Muscle of arm (tissue), 12 donors: ENCODE results near the gene SLC28A3. TPM values are rescaled to one million over a fixed set of nuclear protein-coding genes. Genes with fewer than 3 reads are reported as not detected.

Experiments
- DNase-seq: peaks from one replicate; pipeline ENCODE4 v3.0.0-alpha.2; 2013
- polyA plus RNA-seq, 12 donors: library from polyadenylated mRNA; unstranded; fragments of 120-200 nt; gene quantifications; one replicate each; pipeline ENCODE4 v1.2.1, GENCODE V29; 2013; ENCODE audit not compliant: insufficient read length in 12 of 12

SLC28A3 gene
- polyA plus RNA-seq, 12 donors, result 0.04 to 3.6 (median 0.80) TPM; not detected in 8

GRCh38 chr9:84343111-84343521, 2.6 kb upstream of the SLC28A3 start:
- DNase-seq, result no peak

DNA sequence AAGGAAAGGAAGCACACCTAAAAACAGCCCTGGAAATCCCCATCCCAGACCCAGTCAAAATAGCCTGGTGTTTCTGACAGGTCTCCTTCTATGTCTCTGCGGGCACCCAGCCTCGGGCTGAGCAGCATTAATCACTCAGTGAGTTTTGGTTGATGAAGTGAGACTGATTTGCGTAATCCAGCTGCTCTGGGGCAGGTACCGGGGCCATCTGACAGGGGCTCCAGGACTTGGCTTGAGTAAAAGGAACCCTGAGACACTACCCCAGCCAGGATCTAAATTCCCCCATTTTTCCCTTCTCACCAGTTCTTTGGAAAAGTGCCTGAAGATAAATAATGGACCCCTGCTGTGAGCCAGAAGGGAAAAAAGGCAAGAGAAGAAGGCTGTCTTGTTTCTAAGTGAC, 596 bp downstream of the SLC28A3 start:
- DNase-seq, result no peak

DNA sequence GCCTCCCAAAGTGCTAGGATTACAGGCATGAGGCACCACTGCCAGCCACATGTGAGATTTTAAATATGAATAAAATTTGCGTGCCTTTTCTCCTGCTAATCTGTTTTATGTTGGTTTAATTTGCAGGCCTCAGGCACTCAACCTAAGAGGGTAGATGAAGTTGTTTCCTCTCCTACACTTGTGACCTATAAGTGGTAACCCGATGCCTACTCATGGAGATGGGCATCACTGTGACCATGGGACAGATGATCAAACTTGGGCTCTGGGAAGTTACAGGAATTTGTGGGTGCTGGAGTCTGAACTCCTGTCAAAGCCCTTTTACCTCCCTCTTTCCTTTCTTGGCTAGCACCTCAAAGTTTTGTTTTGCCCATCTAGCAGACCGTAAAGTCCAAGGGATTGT, 1.1 kb downstream of the SLC28A3 start:
- DNase-seq, result no peak

- DNase-seq, result no peak
Measured at GRCh38 chr9:84338792-84339191, 1.8 kb downstream of the SLC28A3 start.

- no peak for DNase-seq
Measured at GRCh38 chr9:84337252-84337651, 3.3 kb downstream of the SLC28A3 start.

GRCh38 chr9:84331119-84331809, 9.3 kb downstream of the SLC28A3 start:
- DNase-seq, result no peak

DNA sequence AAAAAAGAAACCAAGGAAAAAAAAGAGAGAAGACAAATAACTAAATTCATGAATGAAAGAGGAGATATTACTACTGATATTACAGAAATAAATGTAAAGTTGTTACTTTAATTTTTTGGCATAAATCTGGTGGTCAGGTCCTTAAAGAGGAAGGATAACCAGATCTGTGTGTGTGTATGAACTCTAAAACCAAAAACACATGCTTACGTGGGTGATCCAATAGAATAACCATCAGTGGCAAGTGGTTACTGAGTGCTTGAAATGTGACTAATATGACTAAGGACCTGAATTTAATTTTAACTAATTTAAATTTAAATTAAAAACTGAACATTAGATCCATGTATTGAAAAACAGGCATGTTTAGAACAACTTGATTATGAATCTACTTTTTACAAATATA, 10.3 kb downstream of the SLC28A3 start:
- DNase-seq, result no peak

DNA sequence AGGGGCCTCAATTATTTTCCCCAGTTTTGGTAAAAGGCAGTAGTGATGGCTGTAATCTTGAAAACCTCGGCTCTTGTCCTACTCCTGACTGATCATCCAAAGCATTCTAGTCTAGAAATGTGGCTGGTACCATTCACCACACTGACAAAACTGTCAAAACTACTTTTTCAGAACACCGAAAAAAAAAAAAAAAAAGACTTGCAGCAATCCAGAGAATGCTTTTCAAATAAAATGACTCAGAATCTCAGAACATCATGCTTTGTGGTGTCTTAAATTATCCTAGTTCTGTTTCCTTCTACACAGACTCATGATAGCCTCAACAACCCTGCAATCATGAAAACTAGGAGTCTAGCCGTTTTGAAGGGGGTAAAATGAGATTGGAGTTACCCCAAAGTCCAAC, 13.4 kb downstream of the SLC28A3 start:
- DNase-seq, result no peak

- DNase-seq, result no peak
Measured at GRCh38 chr9:84325347-84325973, 15.1 kb downstream of the SLC28A3 start.

GRCh38 chr9:84324811-84325210, 15.7 kb downstream of the SLC28A3 start:
- no peak for DNase-seq

GRCh38 chr9:84323858-84324257, 16.7 kb downstream of the SLC28A3 start:
- DNase-seq, result no peak

DNA sequence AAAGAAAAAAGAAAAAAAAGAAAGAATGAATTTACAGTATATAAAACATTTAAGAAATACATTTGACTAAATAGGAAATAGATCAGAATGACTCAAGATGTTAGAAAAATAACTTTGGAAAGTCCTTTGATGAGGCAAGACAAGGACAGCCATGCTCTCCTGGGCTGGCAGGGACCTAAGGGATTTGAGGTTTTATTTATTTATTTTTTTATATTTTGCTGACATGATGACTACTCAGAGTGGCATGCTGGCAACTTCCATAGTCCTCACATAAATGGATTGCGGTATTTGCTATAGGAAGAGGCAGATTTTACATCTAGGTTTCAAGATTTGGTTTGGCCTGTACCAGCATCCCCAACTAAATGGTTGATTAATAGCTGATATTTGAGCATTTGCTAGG, 17.7 kb downstream of the SLC28A3 start:
- DNase-seq, result no peak

DNA sequence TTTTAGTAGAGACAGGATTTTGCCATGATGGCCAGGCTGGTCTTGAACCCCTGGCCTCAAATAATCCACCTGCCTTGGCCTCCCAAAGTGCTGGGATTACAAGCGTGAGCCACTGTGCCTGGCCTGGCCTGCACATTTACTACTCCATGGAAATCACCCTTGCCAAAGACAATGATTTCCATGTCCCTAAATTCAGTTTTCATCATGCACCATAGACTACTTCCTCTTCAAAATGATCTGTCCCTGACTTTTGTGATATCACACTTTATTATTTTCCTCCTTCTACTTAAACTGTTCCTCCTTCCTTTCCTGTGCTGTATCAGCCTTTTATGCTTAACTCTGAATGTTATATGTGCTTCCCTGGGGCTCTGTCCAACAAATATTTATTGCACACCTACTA, 20.3 kb downstream of the SLC28A3 start:
- DNase-seq, result no peak

DNA sequence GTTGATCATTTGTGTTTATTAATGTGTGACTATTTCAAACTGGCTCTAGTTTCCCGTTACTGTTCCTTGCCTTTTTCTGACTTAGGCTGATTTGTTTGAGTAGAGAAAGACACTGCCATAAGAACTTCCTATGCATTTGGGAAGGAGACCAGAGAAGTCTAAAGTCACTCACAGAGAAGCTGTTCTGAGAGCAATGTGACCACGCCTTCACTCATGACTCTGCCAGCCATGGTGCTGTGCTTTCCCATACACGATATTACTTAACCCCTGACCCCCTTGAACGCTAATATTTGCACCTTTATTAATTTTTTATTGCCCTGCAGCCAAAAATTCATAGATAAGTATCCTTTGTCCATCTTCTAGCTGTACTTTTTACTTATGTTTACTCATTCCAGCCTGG, 20.9 kb downstream of the SLC28A3 start:
- DNase-seq, result no peak

GRCh38 chr9:84318981-84319380, 21.6 kb downstream of the SLC28A3 start:
- DNase-seq, result no peak

- no peak for DNase-seq
Measured at GRCh38 chr9:84317563-84317962, 23.0 kb downstream of the SLC28A3 start.

DNA sequence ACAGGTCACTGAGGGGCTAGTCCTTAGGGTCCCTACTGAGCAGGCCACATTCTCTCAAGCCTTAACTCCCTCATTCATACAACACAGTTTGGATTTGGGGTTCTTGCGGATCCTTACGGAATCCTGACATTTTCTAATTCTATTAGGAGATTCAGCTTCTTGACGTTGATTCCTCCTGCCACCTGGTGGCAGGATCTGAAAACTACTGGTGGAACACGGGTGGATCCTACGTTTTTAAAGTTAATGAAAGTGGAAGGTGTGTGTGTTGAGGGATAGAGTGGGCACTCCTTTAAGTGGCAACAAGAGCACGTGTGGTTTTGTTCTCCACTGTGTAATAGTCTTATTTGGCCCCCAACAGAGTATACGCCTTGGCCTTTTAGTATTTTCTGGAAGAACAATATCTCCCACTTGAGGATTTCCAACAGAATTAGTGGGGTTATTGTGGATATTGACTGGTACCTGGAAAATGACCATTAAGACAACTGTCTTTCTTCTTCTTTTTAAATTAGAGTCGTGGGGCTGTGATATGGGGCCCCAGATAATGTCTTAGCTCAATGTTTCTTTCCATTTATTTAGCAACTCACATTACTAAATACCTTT, 25.2 kb downstream of the SLC28A3 start:
- peak; percentile 61 for DNase-seq

GRCh38 chr9:84314306-84314705, 26.3 kb downstream of the SLC28A3 start:
- no peak for DNase-seq

GRCh38 chr9:84310883-84311282, 29.7 kb downstream of the SLC28A3 start:
- no peak for DNase-seq

DNA sequence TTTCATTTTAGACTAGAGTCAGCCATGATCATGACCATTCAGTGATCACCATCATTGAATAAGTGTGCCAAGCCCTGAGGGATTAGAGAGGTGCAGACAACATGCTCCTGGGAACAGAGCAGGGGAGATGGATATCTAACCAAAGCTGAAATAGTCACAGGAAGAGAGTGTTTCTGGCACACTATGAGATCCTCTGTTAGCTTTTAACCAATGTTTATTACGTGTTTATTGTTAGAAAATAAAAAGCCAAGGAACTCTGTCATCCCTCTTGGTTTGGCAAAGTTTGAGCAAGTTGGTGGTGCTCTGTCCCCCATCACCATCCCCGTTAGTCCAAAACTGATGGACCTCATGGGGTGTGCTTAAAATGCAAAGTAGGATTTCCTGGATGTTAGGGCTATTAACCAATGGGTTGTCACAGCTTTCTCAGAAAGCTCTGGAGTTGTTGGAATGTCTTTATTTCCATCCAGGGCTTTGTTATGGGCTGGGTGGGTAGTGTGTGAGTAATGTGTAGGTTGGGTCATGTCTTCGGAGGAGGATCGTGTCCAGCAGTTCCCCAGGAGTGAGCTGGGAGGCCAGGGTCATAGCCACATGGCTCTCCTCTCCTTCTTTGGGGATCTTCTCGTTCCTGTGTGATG, 34.9 kb downstream of the SLC28A3 start:
- DNase-seq, result no peak

DNA sequence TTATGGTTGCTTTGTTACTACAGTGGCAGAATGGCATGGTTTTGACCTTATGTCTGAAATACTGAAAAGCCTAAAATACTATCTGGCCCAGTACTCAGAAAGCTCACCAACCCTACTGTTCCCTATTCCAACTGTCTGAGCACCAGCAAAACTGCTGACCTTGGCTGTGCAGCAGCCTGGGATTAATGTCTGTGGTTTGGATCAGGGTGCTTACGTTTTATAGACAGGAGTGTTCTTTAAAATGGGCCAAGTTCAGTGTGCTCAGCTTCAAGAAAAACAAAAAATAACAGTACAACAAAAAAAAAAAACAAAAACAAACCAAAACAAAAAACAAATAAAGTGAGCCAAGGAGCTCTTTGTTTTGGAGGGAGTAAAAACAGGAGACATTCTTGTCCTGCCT, 36.4 kb downstream of the SLC28A3 start:
- DNase-seq, result no peak

DNA sequence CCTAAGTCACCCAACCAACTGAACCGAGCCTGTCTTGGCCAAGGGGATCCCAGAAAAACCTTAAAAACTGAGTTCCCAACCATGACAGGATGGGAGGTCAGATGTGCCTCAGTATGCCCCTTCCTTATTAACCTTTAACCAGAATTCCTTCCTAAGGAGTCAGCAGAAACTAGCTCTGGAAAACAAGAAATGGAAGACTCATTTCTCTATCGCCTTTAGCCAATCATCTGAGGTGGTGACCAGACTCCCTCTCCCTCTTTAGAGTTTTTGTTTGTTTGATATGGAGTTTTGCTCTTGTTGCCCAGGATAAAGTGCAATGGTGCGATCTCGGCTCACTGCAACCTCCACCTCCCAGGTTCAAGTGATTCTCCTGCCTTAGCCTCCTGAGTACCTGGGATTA, 37.5 kb downstream of the SLC28A3 start:
- DNase-seq, result no peak

DNA sequence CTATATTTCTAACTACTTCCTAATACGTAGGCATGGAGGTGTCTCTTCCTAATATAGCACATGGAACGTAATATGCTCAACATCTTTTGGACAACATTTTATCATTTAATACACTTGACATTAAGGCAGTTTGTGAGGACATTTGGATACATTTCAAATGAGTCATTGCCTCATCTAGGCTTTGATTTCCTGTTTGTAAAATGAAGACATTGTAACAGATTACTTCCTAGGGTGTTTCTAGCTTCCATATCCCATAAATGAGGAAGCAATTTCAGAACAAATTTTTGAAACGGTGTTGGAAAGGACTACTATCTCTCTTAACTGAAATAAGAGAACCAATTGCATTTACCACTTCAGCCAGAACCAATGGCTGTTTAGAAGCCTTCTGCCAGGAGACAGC, 38.7 kb downstream of the SLC28A3 start:
- no peak for DNase-seq
